GOT3 (cell line): ENCODE results near the gene SEPSECS.
"Not testable (repeated sequence)": the region's sequence is repeated elsewhere in the genome, so short reads cannot be mapped to it uniquely, and the experiment has no call there.

ENCODE experiments used
- DNase-seq: peaks from one replicate; lab custom pipeline; 2025; ENCODE audit warnings: mixed read lengths; lab: John Stamatoyannopoulos, UW

SEPSECS gene

GRCh38 chr4:25109511-25109910, 50.7 kb downstream of the SEPSECS start:
- no peak for DNase-seq

GRCh38 chr4:25108556-25108955, 51.7 kb downstream of the SEPSECS start:
- DNase-seq = no peak

GRCh38 chr4:25107827-25108516, 52.3 kb downstream of the SEPSECS start:
- DNase-seq = no peak

- no peak for DNase-seq
Observed at GRCh38 chr4:25106363-25107151, 53.7 kb downstream of the SEPSECS start.

- DNase-seq = no peak
Observed at GRCh38 chr4:25104591-25104990, 55.7 kb downstream of the SEPSECS start.

GRCh38 chr4:25103418-25103817, 56.8 kb downstream of the SEPSECS start:
- DNase-seq = no peak

- no peak for DNase-seq
Observed at GRCh38 chr4:25101836-25102235, 58.4 kb downstream of the SEPSECS start.

- no peak for DNase-seq
Observed at GRCh38 chr4:25100710-25101109, 59.5 kb downstream of the SEPSECS start.

GRCh38 chr4:25100021-25100555, 60.2 kb downstream of the SEPSECS start:
- DNase-seq = no peak

GRCh38 chr4:25098964-25099891, 61.0 kb downstream of the SEPSECS start:
- DNase-seq = peak; percentile 7

GRCh38 chr4:25096981-25097443, 63.2 kb downstream of the SEPSECS start:
- DNase-seq = no peak

- no peak for DNase-seq
Observed at GRCh38 chr4:25096251-25096980, 63.8 kb downstream of the SEPSECS start.

- no peak for DNase-seq
Observed at GRCh38 chr4:25095837-25096236, 64.4 kb downstream of the SEPSECS start.

- no peak for DNase-seq
Observed at GRCh38 chr4:25092139-25092538, 68.1 kb downstream of the SEPSECS start.

- no peak for DNase-seq
Observed at GRCh38 chr4:25090516-25090915, 69.7 kb downstream of the SEPSECS start.

GRCh38 chr4:25089051-25089763, 71.0 kb downstream of the SEPSECS start:
- DNase-seq = no peak

GRCh38 chr4:25088093-25088952, 71.9 kb downstream of the SEPSECS start:
- no peak for DNase-seq

- no peak for DNase-seq
Observed at GRCh38 chr4:25085671-25086070, 74.6 kb downstream of the SEPSECS start.

- not testable (repeated sequence) for DNase-seq
Observed at GRCh38 chr4:25083441-25083840, 76.8 kb downstream of the SEPSECS start.
